ENCODE measurements around the gene PRPF38B. TPM values are rescaled to one million over a fixed set of nuclear protein-coding genes. Genes with fewer than 3 reads are reported as not detected.
A peak's percentile ranks its signal among the peaks of the same experiment; 100 is the strongest.

The PRPF38B gene
- polyA plus RNA-seq, 2 of the 4 experiments (the other 2 are of a cell fraction) = 38.8 to 41.6 TPM

DNA sequence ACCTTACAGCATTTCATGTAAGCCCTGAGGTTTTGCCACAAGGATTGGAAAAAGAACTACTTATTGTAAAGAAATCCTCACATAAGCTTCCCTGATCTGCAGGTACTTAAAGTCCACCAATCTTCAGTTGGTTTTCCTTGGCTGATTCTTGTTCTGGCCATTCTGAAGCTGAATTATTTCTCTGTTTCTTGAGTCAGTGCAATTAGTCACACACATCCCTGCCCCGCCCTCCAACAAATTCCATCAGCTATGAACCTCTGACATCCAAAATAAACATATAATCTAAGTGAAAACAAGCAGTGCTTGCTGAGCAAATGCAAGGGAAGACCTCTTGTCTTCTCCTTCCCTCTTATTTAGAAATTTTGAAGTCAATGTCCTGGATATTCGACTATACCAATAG is 12.4 kb downstream of the PRPF38B start:
- TF ChIP-seq HOXB13 (CRISPR knock-in tag; IDR thresholded peaks at IDR 0.05; ENCODE audit: low read depth) (no peak), CBX8 (IDR thresholded peaks at IDR 0.05) (no peak), PHF8 (IDR thresholded peaks at IDR 0.05; ENCODE audit: borderline replicate concordance, low read depth) (no peak)
- ChIA-PET POLR2A (interaction anchor here (3.6 kb wide), 1 partner anchor 12 kb away, joined by 18 read pairs; the partner anchor contains the start of gene PRPF38B), CTCF (interaction anchor here (0.9 kb wide), 1 partner anchor 14 kb away, joined by 3 read pairs; no protein-coding TSS in a partner anchor)
- Histone ChIP-seq H3K27ac (no peak overlapping the region), H3K9me3 (no peaks in the 10 kb centered on the region), H3K4me3 (no peak overlapping the region), H3K4me1 (peaks cover 13% of the 10 kb centered on the region), H3K4me2 (peak overlapping the region; percentile 48)
- ATAC-seq = peak; percentile 60 to 72
- DNase-seq (ENCODE audit: low read depth in 1 of 2, low spot score in 1 of 2) = peak; percentile 7 to 36
- no peak for FAIRE-seq
- 10% methylated on average over 2 of the region's 2 CpGs for whole genome bisulfite sequencing (ENCODE audit: missing lambda C conversion rate)

DNA sequence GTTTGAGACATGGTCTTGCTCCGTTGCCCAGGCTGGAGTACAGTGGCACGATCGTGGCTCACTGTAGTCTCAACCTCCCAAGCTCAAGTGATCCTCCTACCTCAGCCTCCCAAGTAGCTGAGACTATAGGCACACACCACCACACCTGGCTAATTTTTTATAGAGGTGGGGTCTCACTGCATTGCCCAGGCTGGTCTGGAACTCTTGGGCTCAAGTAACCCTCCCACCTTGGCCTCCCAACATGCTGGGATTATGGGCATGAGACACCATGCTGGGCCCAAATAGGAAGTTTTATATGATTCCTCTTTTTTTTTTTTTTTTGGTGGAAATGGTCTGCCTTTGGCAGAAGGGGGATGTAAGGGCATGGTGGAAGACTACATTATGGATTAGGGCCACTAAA is 14.5 kb downstream of the PRPF38B start:
- CTCF ChIA-PET = no interaction called here
- no peak for DNase-seq (ENCODE audit: low read depth in 1 of 2, low spot score in 1 of 2)
- TF ChIP-seq NFE2L2 (conservative IDR thresholded peaks at IDR 0.05; ENCODE audit: low read length) = no peak
- no peak for TF ChIP-seq POLR2A (IDR thresholded peaks at IDR 0.05; ENCODE audit: low read length)
- TF ChIP-seq HEYL (CRISPR knock-in tag; IDR thresholded peaks at IDR 0.05) = no peak
- no peak for ATAC-seq
- peaks cover 13% of the 10 kb centered on the region for H3K4me1 ChIP-seq
- no peak overlapping the region for H3K4me3 ChIP-seq
- H3K9me3 ChIP-seq = no peaks in the 10 kb centered on the region
- 71% methylated on average over 3 of the region's 3 CpGs for WGBS (ENCODE audit: missing lambda C conversion rate)
- no peak overlapping the region for H3K27ac ChIP-seq
- H3K4me2 ChIP-seq = no peak overlapping the region
- POLR2A ChIA-PET = no interaction called here
- FAIRE-seq = no peak

DNA sequence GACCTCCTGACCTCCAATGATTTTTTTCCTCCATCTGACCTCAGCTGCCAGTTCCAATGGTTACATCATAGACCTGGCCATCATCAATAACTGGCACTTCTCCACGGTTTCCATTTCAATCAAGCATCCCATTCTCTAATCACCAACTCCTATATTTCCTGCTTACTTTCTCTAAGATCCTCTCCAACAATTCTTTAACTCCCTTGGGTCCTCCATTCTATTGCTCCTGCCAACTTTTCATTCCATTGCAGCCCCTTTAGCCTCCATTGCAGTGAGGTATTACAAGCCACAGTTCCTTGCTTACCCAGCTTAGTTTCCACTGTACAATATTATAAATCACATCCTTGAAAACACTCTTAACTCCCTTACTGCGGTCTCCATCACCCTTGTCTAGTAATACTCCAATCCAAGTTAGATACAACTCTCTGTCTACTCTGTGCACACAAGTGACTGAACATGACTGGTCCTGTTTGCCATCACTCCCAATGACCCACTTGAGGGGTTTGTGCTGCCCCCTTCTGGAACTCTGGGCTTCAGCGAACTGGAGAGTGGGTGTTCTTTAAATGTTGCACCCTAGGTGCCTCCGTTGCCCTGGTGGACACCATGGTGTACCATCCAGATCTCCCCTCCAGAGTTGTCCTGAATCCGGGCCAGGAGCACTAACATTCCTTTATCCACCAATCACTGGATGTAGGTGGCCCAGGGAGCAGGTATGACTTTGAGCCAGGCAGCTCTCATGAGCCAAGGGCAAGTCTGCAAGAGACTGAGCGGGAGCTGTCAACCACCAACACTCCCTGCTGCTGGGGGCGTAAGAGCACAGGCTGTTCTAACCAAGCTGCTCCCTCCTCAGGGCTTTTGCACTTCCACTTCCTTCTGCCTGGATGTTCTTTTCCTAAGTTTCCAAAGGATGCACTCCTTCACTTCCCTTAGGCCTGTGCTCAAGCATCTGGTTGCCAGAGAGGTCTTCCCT is 16.9 kb downstream of the PRPF38B start:
- no peaks in the 10 kb centered on the region for H3K9me3 ChIP-seq
- 56% methylated on average over 7 of the region's 7 CpGs for WGBS (ENCODE audit: missing lambda C conversion rate)
- DNase-seq (ENCODE audit: low read depth in 1 of 2, low spot score in 1 of 2) (peak; percentile 12 to 44), FAIRE-seq (no peak), ATAC-seq (peak; percentile 25 to 67; a peak in 3 of 6 replicates)
- peaks cover 10% of the 10 kb centered on the region for H3K4me1 ChIP-seq
- peak in 1 of 2 experiments; percentile 17; a peak in 1 of 5 replicates for TF ChIP-seq RAD21 (conservative IDR thresholded peaks at IDR 0.05 in 1 of 2, IDR thresholded peaks at IDR 0.05 in 1 of 2)
- no peak for TF ChIP-seq ESRRA (IDR thresholded peaks at IDR 0.05; ENCODE audit: borderline replicate concordance, low read length)
- ChIA-PET CTCF (interaction anchor here (0.6 to 1.0 kb wide), 2 partner anchors 11 to 31 kb away, joined by 3 read pairs; no protein-coding TSS in a partner anchor), POLR2A (no interaction called here)
- H3K27ac ChIP-seq = no peak overlapping the region
- H3K4me3 ChIP-seq = no peak overlapping the region
- H3K4me2 ChIP-seq = no peak overlapping the region

DNA sequence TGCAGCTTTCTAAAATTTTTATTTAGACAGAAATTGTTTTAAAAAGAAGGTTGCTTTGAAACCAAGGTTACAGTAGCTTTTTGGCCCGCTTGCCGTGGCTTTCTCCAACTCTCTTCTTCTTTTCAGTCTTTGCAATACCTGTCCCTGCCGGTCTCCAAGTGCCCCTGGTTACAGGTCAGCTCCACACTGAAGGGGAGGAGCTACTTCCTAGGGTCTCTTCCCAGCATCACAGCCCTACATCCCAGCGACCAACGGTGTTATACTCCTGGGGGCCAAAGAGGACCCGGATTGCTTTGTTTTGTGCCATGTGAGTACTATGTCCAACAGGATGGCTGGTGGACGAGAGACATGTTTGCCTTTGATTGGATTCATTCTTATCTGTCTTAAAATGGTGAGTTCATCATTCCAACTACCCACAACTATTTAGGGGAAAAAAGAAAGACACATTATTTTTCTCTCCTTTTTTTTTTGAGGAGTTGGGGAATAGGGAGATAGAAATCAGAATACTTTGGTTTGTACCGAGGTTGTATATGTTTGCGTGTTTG is 20.6 kb downstream of the PRPF38B start, which contains the start of gene FNDC7:
TSS of gene FNDC7 (plus strand) at position 303 of the 545 bp plus-strand sequence. CDS start at position 329, 26 bp downstream.
- H3K4me1 ChIP-seq = no peaks in the 10 kb centered on the region
- no peaks in the 10 kb centered on the region for H3K9me3 ChIP-seq
- 53% methylated on average over 8 of the region's 9 CpGs for WGBS (ENCODE audit: missing lambda C conversion rate)
- DNase-seq (ENCODE audit: low read depth in 1 of 2, low spot score in 1 of 2) = no peak
- FAIRE-seq = no peak
- no peak within 1 kb of the TSS for H3K27ac ChIP-seq
- ChIA-PET POLR2A (no interaction called here), CTCF (interaction anchor here (0.6 kb wide), 1 partner anchor 682 kb away, joined by 3 read pairs; no protein-coding TSS in a partner anchor)
- no peak within 1 kb of the TSS for H3K4me3 ChIP-seq
- ATAC-seq = no peak
- H3K4me2 ChIP-seq = no peak within 1 kb of the TSS
- no peak for TF ChIP-seq EHMT2 (IDR thresholded peaks at IDR 0.05; ENCODE audit: low read depth)
- TF ChIP-seq, protein P1, sequence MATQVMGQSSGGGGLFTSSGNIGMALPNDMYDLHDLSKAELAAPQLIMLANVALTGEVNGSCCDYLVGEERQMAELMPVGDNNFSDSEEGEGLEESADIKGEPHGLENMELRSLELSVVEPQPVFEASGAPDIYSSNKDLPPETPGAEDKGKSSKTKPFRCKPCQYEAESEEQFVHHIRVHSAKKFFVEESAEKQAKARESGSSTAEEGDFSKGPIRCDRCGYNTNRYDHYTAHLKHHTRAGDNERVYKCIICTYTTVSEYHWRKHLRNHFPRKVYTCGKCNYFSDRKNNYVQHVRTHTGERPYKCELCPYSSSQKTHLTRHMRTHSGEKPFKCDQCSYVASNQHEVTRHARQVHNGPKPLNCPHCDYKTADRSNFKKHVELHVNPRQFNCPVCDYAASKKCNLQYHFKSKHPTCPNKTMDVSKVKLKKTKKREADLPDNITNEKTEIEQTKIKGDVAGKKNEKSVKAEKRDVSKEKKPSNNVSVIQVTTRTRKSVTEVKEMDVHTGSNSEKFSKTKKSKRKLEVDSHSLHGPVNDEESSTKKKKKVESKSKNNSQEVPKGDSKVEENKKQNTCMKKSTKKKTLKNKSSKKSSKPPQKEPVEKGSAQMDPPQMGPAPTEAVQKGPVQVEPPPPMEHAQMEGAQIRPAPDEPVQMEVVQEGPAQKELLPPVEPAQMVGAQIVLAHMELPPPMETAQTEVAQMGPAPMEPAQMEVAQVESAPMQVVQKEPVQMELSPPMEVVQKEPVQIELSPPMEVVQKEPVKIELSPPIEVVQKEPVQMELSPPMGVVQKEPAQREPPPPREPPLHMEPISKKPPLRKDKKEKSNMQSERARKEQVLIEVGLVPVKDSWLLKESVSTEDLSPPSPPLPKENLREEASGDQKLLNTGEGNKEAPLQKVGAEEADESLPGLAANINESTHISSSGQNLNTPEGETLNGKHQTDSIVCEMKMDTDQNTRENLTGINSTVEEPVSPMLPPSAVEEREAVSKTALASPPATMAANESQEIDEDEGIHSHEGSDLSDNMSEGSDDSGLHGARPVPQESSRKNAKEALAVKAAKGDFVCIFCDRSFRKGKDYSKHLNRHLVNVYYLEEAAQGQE (IDR thresholded peaks at IDR 0.05) = no peak
- no peak for TF ChIP-seq HDAC2 (IDR thresholded peaks at IDR 0.05)
- no peak for TF ChIP-seq MYC (IDR thresholded peaks at IDR 0.05; ENCODE audit: borderline replicate concordance, low read length)
- TF ChIP-seq RAD21 (conservative IDR thresholded peaks at IDR 0.05 in 1 of 2, IDR thresholded peaks at IDR 0.05 in 1 of 2) = no peak
- no peak for TF ChIP-seq TP53 (CRISPR knock-in tag; IDR thresholded peaks at IDR 0.05)
- TF ChIP-seq FOSL2 (IDR thresholded peaks at IDR 0.05) = no peak
- TF ChIP-seq FOSL2 (CRISPR knock-in tag; IDR thresholded peaks at IDR 0.05) = no peak
- TF ChIP-seq, protein P2, sequence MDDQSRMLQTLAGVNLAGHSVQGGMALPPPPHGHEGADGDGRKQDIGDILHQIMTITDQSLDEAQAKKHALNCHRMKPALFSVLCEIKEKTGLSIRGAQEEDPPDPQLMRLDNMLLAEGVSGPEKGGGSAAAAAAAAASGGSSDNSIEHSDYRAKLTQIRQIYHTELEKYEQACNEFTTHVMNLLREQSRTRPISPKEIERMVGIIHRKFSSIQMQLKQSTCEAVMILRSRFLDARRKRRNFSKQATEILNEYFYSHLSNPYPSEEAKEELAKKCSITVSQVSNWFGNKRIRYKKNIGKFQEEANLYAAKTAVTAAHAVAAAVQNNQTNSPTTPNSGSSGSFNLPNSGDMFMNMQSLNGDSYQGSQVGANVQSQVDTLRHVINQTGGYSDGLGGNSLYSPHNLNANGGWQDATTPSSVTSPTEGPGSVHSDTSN (IDR thresholded peaks at IDR 0.05) = no peak
- no peak for TF ChIP-seq CEBPB (IDR thresholded peaks at IDR 0.05)
- no peak for TF ChIP-seq NFE2L2 (conservative IDR thresholded peaks at IDR 0.05; ENCODE audit: low read length)
- TF ChIP-seq SMC3 (IDR thresholded peaks at IDR 0.05) = no peak
- no peak for TF ChIP-seq HOXB13 (CRISPR knock-in tag; IDR thresholded peaks at IDR 0.05; ENCODE audit: low read depth)

Measured in A549 (cell line).